ENCODE measurements around the gene CALD1. TPM values are rescaled to one million over a fixed set of nuclear protein-coding genes. Genes with fewer than 3 reads are reported as not detected.
A peak's percentile ranks its signal among the peaks of the same experiment; 100 is the strongest.
"Not testable (repeated sequence)": the region's sequence is repeated elsewhere in the genome, so short reads cannot be mapped to it uniquely, and the experiment has no call there.

The CALD1 gene
- total RNA-seq, 1 experiment from 2014 or later: 22.1 TPM

- intact Hi-C loops (cut with micrococcal nuclease): loop anchor here (5.0 kb wide), 1 partner anchor 204 kb away; the partner anchor contains the start of gene CYREN
- Histone ChIP-seq H3K79me2 (ENCODE audit: low read length) (no peaks in the 10 kb centered on the region), H3K4me1 (ENCODE audit: insufficient read depth, low read length) (no peaks in the 10 kb centered on the region), H2AFZ (ENCODE audit: low read length) (no peak overlapping the region), H3K9me2 (replicated peaks; ENCODE audit: low read length) (no peaks in the 10 kb centered on the region), H3K4me2 (ENCODE audit: low read length) (no peak overlapping the region), H3F3A (ENCODE audit: low read length, unreplicated experiment) (no peaks in the 10 kb centered on the region), H3K36me3 (ENCODE audit: low read depth, low read length) (0 out of 2 replicates have a peak, but pooled peaks cover 4% of the 10 kb centered on the region), H3K9ac (ENCODE audit: low read length) (no peak overlapping the region), H4K20me1 (ENCODE audit: low read length) (no peaks in the 10 kb centered on the region), H3K4me3 (ENCODE audit: low read length) (no peak overlapping the region), H3K9me3 (ENCODE audit: low read length) (no peaks in the 10 kb centered on the region), H3K27ac (ENCODE audit: low read length) (no peak overlapping the region), H3K27me3 (ENCODE audit: low read length) (no peaks in the 10 kb centered on the region)
- DNase-seq (no peak), ATAC-seq (no peak)
- CTCF ChIA-PET: no interaction called here
- no TSS peak for BruUV-seq (replicated peaks)
- POLR2A ChIA-PET (ENCODE audit: unreplicated experiment): no interaction called here
- TF ChIP-seq EZH2phosphoT487 (IDR thresholded peaks at IDR 0.05; ENCODE audit: borderline replicate concordance, low read length) (no peak), EZH2 (IDR thresholded peaks at IDR 0.05; ENCODE audit: low read length, unreplicated experiment) (no peak), CTCF (conservative IDR thresholded peaks at IDR 0.05; ENCODE audit: low read depth, low read length) (no peak)
These were observed 188.7 kb downstream of the CALD1 start for GRCh38 chr7:134968110-134968509.

- ATAC-seq; POLR2A ChIA-PET (ENCODE audit: unreplicated experiment); H3K9ac ChIP-seq (ENCODE audit: low read length); BruUV-seq (replicated peaks); H3K4me1 ChIP-seq (ENCODE audit: insufficient read depth, low read length); intact Hi-C loops (cut with micrococcal nuclease); H3K4me2 ChIP-seq (ENCODE audit: low read length); H3K4me3 ChIP-seq (ENCODE audit: low read length); H3F3A ChIP-seq (ENCODE audit: low read length, unreplicated experiment); H3K9me3 ChIP-seq (ENCODE audit: low read length); H3K79me2 ChIP-seq (ENCODE audit: low read length); H3K27me3 ChIP-seq (ENCODE audit: low read length); H3K27ac ChIP-seq (ENCODE audit: low read length); H3K36me3 ChIP-seq (ENCODE audit: low read depth, low read length); H4K20me1 ChIP-seq (ENCODE audit: low read length); CTCF ChIA-PET; H3K9me2 ChIP-seq (replicated peaks; ENCODE audit: low read length); H2AFZ ChIP-seq (ENCODE audit: low read length); DNase-seq: not testable (repeated sequence)
These were observed 202.2 kb downstream of the CALD1 start for GRCh38 chr7:134981645-134982044.

GRCh38 chr7:134985894-134986362 lies 206.5 kb downstream of the CALD1 start:
- POLR2A ChIA-PET (ENCODE audit: unreplicated experiment): no interaction called here
- ATAC-seq: no peak
- TSS peak; percentile 87 for BruUV-seq (replicated peaks)

More at GRCh38 chr7:134985894-134986362, 206.5 kb downstream of the CALD1 start:
- H3K4me2 ChIP-seq (ENCODE audit: low read length): peak overlapping the region; percentile 88
- H3K79me2 ChIP-seq (ENCODE audit: low read length): peaks cover 18% of the 10 kb centered on the region
- no peak for DNase-seq
- no peaks in the 10 kb centered on the region for H3K9me2 ChIP-seq (replicated peaks; ENCODE audit: low read length)
- H3K27ac ChIP-seq (ENCODE audit: low read length): no peak overlapping the region
- TF ChIP-seq CTCF (conservative IDR thresholded peaks at IDR 0.05; ENCODE audit: low read depth, low read length) (no peak), EZH2 (IDR thresholded peaks at IDR 0.05; ENCODE audit: low read length, unreplicated experiment) (no peak), EZH2phosphoT487 (IDR thresholded peaks at IDR 0.05; ENCODE audit: borderline replicate concordance, low read length) (no peak)
- H3K9me3 ChIP-seq (ENCODE audit: low read length): no peaks in the 10 kb centered on the region
- intact Hi-C loops (cut with micrococcal nuclease): loop anchor here (1.0 to 5.0 kb wide), 3 partner anchors 20 to 226 kb away; partner anchors contain the start of gene WDR91
- H2AFZ ChIP-seq (ENCODE audit: low read length): peak overlapping the region; percentile 84
- CTCF ChIA-PET: interaction anchor here (0.8 kb wide), 1 partner anchor 180 kb away, joined by 3 read pairs; no protein-coding TSS in a partner anchor
- H3K27me3 ChIP-seq (ENCODE audit: low read length): no peaks in the 10 kb centered on the region
- peaks cover 16% of the 10 kb centered on the region; the same call in 1 of the 2 replicates for H3K4me1 ChIP-seq (ENCODE audit: insufficient read depth, low read length)
- no peaks in the 10 kb centered on the region; the same call in 1 of the 2 replicates for H3K36me3 ChIP-seq (ENCODE audit: low read depth, low read length)
- no peaks in the 10 kb centered on the region for H4K20me1 ChIP-seq (ENCODE audit: low read length)
- H3K4me3 ChIP-seq (ENCODE audit: low read length): peak overlapping the region; percentile 87
- H3K9ac ChIP-seq (ENCODE audit: low read length): peak overlapping the region; percentile 88
- H3F3A ChIP-seq (ENCODE audit: low read length, unreplicated experiment): no peaks in the 10 kb centered on the region

Measured in PC-3 (cell line).